Upper lobe of left lung (tissue), 6 donors: ENCODE data around the gene BACE2. TPM values are rescaled to one million over a fixed set of nuclear protein-coding genes. Genes with fewer than 3 reads are reported as not detected.
A peak's percentile ranks its signal among the peaks of the same experiment; 100 is the strongest.

Source experiments
- ATAC-seq, 2 donors: fragments of 200-7000 bp; cut with Tn5 transposase; one replicate each; pipeline ENCODE4 v1.9.1; 2022; ENCODE audit warnings: mild to moderate bottlenecking in 2 of 2, moderate library complexity in 2 of 2; ENCODE audit not compliant: low FRiP score in 2 of 2
- DNase-seq, 2 donors: peaks; one replicate each; pipeline ENCODE4 v3.0.0-alpha.2; 2019 to 2020
- H3K27ac ChIP-seq, 4 donors: fragments of 200-600 bp; sonication (generic); one replicate each; pipeline ENCODE4 v1.5.1; 2016 to 2019
- H3K27me3 ChIP-seq, 4 donors: fragments of 200-600 bp; sonication (generic); one replicate each; pipeline ENCODE4 v1.5.1; 2017 to 2019
- H3K36me3 ChIP-seq, 4 donors: fragments of 200-600 bp; sonication (generic); one replicate each; pipeline ENCODE4 v1.5.1; 2016 to 2019
- H3K4me1 ChIP-seq, 4 donors: fragments of 200-600 bp; sonication (generic); one replicate each; pipeline ENCODE4 v1.5.1; 2018 to 2019
- H3K4me3 ChIP-seq, 4 donors: fragments of 200-600 bp; sonication (generic); one replicate each; pipeline ENCODE4 v1.5.1; 2017 to 2019; ENCODE audit warnings: mild to moderate bottlenecking in 2 of 4, moderate library complexity in 1 of 4
- H3K9me3 ChIP-seq, 4 donors: fragments of 200-600 bp; sonication (generic); one replicate each; pipeline ENCODE4 v1.5.1; 2018 to 2019
- CTCF ChIP-seq, 6 experiments: fragments of 450-650 bp in 4 of 6; fragments of 200-600 bp in 2 of 6; sonication (generic) in 2 of 6; IDR thresholded peaks; one replicate each; pipeline ENCODE4 v1.5.1; 2016 to 2019; ENCODE audit warnings: antibody characterized with exemption in 6 of 6
- EP300 ChIP-seq, 4 donors: sonication (generic); formaldehyde crosslinking; IDR thresholded peaks; one replicate each; pipeline ENCODE4 v1.5.1; 2017; ENCODE audit warnings: antibody characterized with exemption in 4 of 4, control low read depth in 2 of 4
- POLR2A ChIP-seq, 4 donors: fragments of 450-650 bp; IDR thresholded peaks; one replicate each; pipeline ENCODE4 v1.5.1; 2016 to 2017; ENCODE audit warnings: antibody characterized with exemption in 4 of 4, mild to moderate bottlenecking in 2 of 4
- POLR2AphosphoS5 ChIP-seq, 2 donors: sonication (generic); formaldehyde crosslinking; IDR thresholded peaks; one replicate each; pipeline ENCODE4 v1.5.1; 2017; ENCODE audit warnings: antibody characterized with exemption in 2 of 2
- WGBS, 2 donors: methylation state at CpG; one replicate each; pipeline ENCODE4 v1.1.5; 2017 to 2018; 5-methylcytosine and 5-hydroxymethylcytosine counted together
- total RNA-seq, 6 donors: library from RNA; depleted of rRNA in 4 of 6; stranded (reverse); fragments of >200 nt in 4 of 6; gene quantifications; one replicate each; pipeline versions ENCODE4 v1.1.0 to v1.2.1, GENCODE V29; 2016 to 2021
- donor health status: DM: no; HTN: no; CAD: no; lungs with moderate emphysema.
- donor health status: DM: no; HTN: yes; CAD: no; lungs with severe emphysema.

BACE2 gene
- total RNA-seq, 6 donors from 2014 or later, result 15.1 to 43.0 (median 26.3) TPM

- no peaks in the 10 kb centered on the region for H3K36me3 ChIP-seq
- H3K9me3 ChIP-seq, result no peaks in the 10 kb centered on the region
- TF ChIP-seq CTCF (IDR thresholded peaks at IDR 0.05) (no peak), EP300 (IDR thresholded peaks at IDR 0.05) (no peak), POLR2A (IDR thresholded peaks at IDR 0.05) (no peak), POLR2AphosphoS5 (IDR thresholded peaks at IDR 0.05) (no peak)
- no peaks in the 10 kb centered on the region for H3K27me3 ChIP-seq
- WGBS, 2 donors, result 97% methylated on average over 7 to 12 of the region's 12 CpGs
- ATAC-seq (no peak), DNase-seq (no peak)
- no peak overlapping the region for H3K27ac ChIP-seq
- H3K4me3 ChIP-seq, result no peak overlapping the region
- peaks cover 0 to 12% (median 8%) of the 10 kb centered on the region in 4 donors for H3K4me1 ChIP-seq
Observed at GRCh38 chr21:41139951-41140350, 28.0 kb upstream of the BACE2 start.

DNA sequence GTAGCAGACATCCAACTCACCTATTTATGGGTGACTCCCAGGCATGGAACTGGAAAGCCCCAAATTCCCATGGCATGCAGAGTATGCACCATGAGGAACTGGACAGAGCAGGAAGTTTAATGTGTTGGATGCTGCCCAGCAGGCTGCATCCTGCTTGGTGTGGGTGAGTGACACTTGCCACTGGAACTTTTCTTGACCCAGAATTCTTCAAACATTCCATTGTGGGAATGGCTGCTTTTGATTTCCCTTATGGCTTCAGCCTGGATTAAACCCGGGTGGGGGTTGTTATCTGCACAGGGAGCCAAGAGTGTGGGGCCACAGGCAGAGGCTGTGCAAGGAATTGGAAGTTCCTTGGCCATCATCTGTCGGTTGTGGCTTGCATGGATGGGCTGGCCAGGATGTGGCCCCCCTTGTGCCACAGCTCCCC lies 26.9 kb upstream of the BACE2 start:
- Histone ChIP-seq H3K4me3 (no peak overlapping the region), H3K27me3 (no peaks in the 10 kb centered on the region), H3K27ac (no peak overlapping the region), H3K9me3 (no peaks in the 10 kb centered on the region), H3K36me3 (no peaks in the 10 kb centered on the region), H3K4me1 (peaks cover 0 to 12% (median 8%) of the 10 kb centered on the region in 4 donors)
- DNase-seq (no peak), ATAC-seq (no peak)
- TF ChIP-seq EP300 (IDR thresholded peaks at IDR 0.05) (no peak), CTCF (IDR thresholded peaks at IDR 0.05) (no peak), POLR2AphosphoS5 (IDR thresholded peaks at IDR 0.05) (no peak), POLR2A (IDR thresholded peaks at IDR 0.05) (no peak)
- WGBS, 2 donors, result 31 to 39% methylated on average over 2 of the region's 2 CpGs

- H3K27me3 ChIP-seq, result no peaks in the 10 kb centered on the region
- DNase-seq (no peak), ATAC-seq (peak; percentile 49 to 50)
- no peaks in the 10 kb centered on the region for H3K36me3 ChIP-seq
- TF ChIP-seq EP300 (IDR thresholded peaks at IDR 0.05) (no peak), CTCF (IDR thresholded peaks at IDR 0.05) (no peak), POLR2A (IDR thresholded peaks at IDR 0.05) (no peak), POLR2AphosphoS5 (IDR thresholded peaks at IDR 0.05) (no peak)
- peaks cover 0 to 12% (median 8%) of the 10 kb centered on the region in 4 donors for H3K4me1 ChIP-seq
- H3K4me3 ChIP-seq, result no peak overlapping the region
- no peaks in the 10 kb centered on the region for H3K9me3 ChIP-seq
- no peak overlapping the region for H3K27ac ChIP-seq
- WGBS, 2 donors, result 63 to 69% methylated on average over 12 to 15 of the region's 15 CpGs
Observed at GRCh38 chr21:41142051-41142795, 25.7 kb upstream of the BACE2 start.

GRCh38 chr21:41143596-41144325 lies 24.2 kb upstream of the BACE2 start:
- DNase-seq (no peak), ATAC-seq (no peak)
- Histone ChIP-seq H3K9me3 (no peaks in the 10 kb centered on the region), H3K4me1 (peaks cover 0 to 12% (median 8%) of the 10 kb centered on the region in 4 donors), H3K27me3 (no peaks in the 10 kb centered on the region), H3K27ac (no peak overlapping the region), H3K36me3 (no peaks in the 10 kb centered on the region), H3K4me3 (no peak overlapping the region)
- no peak for TF ChIP-seq POLR2AphosphoS5 (IDR thresholded peaks at IDR 0.05)
- TF ChIP-seq CTCF (IDR thresholded peaks at IDR 0.05), result no peak
- TF ChIP-seq POLR2A (IDR thresholded peaks at IDR 0.05), result no peak
- no peak for TF ChIP-seq EP300 (IDR thresholded peaks at IDR 0.05)
- 83 to 87% methylated on average over 5 to 10 of the region's 10 CpGs for WGBS, 2 donors
